Right ventricle myocardium inferior (tissue), 1 donor: Measurements from ENCODE around the gene SPNS3. TPM values are rescaled to one million over a fixed set of nuclear protein-coding genes. Genes with fewer than 3 reads are reported as not detected.

Experiments used
- ATAC-seq: fragments of 200-7000 bp; cut with Tn5 transposase; one replicate; pipeline ENCODE4 v1.9.1; 2020; ENCODE audit warnings: mild to moderate bottlenecking, moderate library complexity
- DNase-seq: peaks from one replicate; pipeline ENCODE4 v3.0.0; 2021; ENCODE audit errors: missing footprints
- intact Hi-C: fragments of 100-400 bp; cut with DNase I; formaldehyde crosslinking; loops from one replicate; pipeline ENCODE4 v1.11.0; 2022
- total RNA-seq: library from RNA; stranded (reverse); fragmentation: NEBNext Ultra II Directional; extraction: Animal tissue kit (Norgen Biotek cat#: 25700); gene quantifications from one replicate; pipeline ENCODE4 v1.2.1, GENCODE V29; 2021
- donor health status: DM: no; HTN: yes; CAD: no; lungs with severe emphysema.

Gene SPNS3
- total RNA-seq, 1 donor from 2014 or later: 0.35 TPM

- ATAC-seq (no peak), DNase-seq (no peak)
- intact Hi-C loops: no loop called here
Measured at GRCh38 chr17:4425398-4425797, 8.3 kb upstream of the SPNS3 start.

- DNase-seq: no peak
- intact Hi-C loops: no loop called here
- ATAC-seq: no peak
Measured at GRCh38 chr17:4426499-4427208, 7.1 kb upstream of the SPNS3 start.

GRCh38 chr17:4427505-4427904 is 6.2 kb upstream of the SPNS3 start:
- ATAC-seq (no peak), DNase-seq (no peak)
- intact Hi-C loops: no loop called here

- intact Hi-C loops: no loop called here
- ATAC-seq: no peak
Measured at GRCh38 chr17:4436381-4436780, 2.6 kb downstream of the SPNS3 start.

GRCh38 chr17:4436846-4437245 is 3.1 kb downstream of the SPNS3 start:
- no peak for ATAC-seq
- intact Hi-C loops: no loop called here
- no peak for DNase-seq

More at GRCh38 chr17:4436381-4436780, 2.6 kb downstream of the SPNS3 start:
- no peak for DNase-seq

- ATAC-seq (no peak), DNase-seq (no peak)
- intact Hi-C loops: no loop called here
Measured at GRCh38 chr17:4438162-4438944, 4.6 kb downstream of the SPNS3 start.

- ATAC-seq: no peak
- intact Hi-C loops: no loop called here
- no peak for DNase-seq
Measured at GRCh38 chr17:4440021-4440420, 6.3 kb downstream of the SPNS3 start.

- intact Hi-C loops: no loop called here
- ATAC-seq: no peak
- no peak for DNase-seq
Measured at GRCh38 chr17:4440690-4441686, 7.2 kb downstream of the SPNS3 start.

- DNase-seq: no peak
- ATAC-seq: no peak
- intact Hi-C loops: no loop called here
Measured at GRCh38 chr17:4442582-4442981, 8.8 kb downstream of the SPNS3 start.

- intact Hi-C loops: no loop called here
Measured at GRCh38 chr17:4443476-4443875, 9.7 kb downstream of the SPNS3 start.

GRCh38 chr17:4444782-4445473 is 11.2 kb downstream of the SPNS3 start:
- intact Hi-C loops: no loop called here
- ATAC-seq: peak; percentile 87
- peak; percentile 79 for DNase-seq

More at GRCh38 chr17:4443476-4443875, 9.7 kb downstream of the SPNS3 start:
- DNase-seq (no peak), ATAC-seq (no peak)

- intact Hi-C loops: no loop called here
- DNase-seq (no peak), ATAC-seq (no peak)
Measured at GRCh38 chr17:4445731-4446130, 12.0 kb downstream of the SPNS3 start.

- ATAC-seq: no peak
- DNase-seq: no peak
- intact Hi-C loops: no loop called here
Measured at GRCh38 chr17:4446326-4447071, 12.8 kb downstream of the SPNS3 start.

GRCh38 chr17:4448197-4448980 is 14.6 kb downstream of the SPNS3 start:
- DNase-seq (no peak), ATAC-seq (no peak)
- intact Hi-C loops: no loop called here

- ATAC-seq (no peak), DNase-seq (no peak)
- intact Hi-C loops: no loop called here
Measured at GRCh38 chr17:4449736-4450135, 16.0 kb downstream of the SPNS3 start.

GRCh38 chr17:4450710-4451316 is 17.1 kb downstream of the SPNS3 start:
- intact Hi-C loops: no loop called here
- ATAC-seq: no peak
- DNase-seq: no peak
